ENCODE results near the gene STX8.

The STX8 gene

DNA sequence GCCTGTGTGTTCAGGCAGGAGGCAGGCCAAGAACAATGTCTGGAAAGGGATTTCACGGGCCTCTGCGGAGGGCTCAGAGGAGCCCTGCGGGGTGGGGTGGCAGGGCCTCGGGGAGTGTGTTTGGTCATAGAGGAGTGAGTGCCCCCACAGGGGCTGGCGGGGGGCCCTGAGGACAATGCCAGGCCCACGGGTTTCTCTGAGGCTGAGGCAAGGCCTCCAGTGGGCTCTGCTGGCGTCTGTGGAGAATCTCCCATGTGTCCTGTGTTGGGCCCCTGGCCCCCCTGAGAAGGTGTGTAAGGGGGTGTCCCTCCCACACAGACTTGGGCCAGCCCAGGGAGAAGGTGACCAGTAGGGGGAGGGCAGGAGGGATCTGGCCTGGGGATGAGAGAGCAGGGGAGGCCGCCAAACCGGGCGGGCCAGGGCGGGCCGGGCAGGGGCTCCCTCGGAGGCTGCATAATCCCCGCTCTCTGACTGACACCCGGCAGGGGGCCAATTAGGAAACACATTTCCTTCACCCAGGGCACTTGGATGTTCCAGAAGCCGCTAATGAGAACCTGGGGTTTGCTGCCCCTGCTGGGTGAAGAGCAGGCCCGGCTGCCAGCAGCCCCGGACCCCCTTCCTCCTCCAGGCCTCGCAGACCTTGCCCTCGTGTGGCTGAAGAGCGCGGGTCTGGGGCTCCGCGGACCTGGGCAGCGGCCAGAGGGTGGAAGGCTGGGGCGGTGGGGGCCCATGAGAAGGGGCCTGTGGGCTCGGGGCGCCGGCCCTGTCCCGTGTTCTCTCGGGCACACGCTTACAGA, 350.1 kb downstream of the STX8 start:
- DNase-seq (ENCODE audit: low read depth) = no peak

DNA sequence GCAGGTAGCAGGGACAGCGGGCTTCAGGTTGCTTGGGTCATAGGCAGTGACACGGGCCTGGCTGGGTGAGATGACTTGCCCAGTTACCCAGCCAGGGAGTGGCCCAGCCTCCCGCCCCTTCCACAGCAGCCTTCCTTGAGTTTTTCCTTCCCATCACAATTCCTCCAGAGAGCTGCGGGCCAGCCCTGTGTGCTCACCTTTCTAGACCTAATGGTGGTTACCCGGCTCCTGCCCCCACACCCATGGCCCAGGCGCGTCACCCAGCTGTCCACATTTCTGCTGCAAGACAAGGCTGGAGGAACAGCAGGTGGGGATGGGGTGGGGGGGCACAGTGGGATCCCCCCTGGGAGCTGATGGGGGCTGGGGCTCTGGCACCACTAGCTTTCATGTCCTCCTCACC, 351.1 kb downstream of the STX8 start:
- no peak for DNase-seq (ENCODE audit: low read depth)

DNA sequence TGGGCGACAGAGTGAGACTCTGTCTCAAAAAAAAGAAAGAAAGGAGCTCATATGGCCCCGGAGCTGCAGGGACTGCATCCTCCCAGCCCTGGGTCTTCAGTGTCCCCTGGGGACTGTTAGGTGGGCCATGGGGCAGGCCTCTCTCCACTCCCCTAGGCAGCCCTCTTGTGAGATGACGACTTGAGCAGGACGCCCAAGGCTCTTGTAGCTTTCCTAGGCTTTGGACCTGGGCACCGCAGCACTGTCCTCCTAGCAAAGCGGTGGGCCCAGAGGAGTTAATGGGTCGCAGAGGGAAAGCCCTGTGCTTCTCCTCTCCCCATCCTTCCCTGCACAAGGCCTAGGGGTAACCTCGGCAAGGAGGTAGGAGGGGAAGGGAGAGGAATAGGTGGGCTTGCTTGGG, 352.1 kb downstream of the STX8 start:
- DNase-seq (ENCODE audit: low read depth) = no peak

DNA sequence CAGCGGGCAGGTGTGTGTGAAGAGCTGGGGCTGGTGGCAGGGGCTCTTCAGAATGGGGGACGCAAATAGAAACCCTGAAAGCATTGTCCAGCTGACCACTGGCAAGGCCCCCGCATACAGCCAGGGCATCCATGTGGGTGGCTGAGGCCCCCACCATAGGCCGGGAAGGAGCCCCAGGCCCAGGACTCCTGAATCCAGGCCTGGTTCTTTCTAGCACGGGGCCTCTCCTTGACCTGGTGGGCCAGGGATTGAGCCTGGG, 353.8 kb downstream of the STX8 start:
- no peak for DNase-seq (ENCODE audit: low read depth)

GRCh38 chr17:9221147-9221921, 354.3 kb downstream of the STX8 start:
- DNase-seq (ENCODE audit: low read depth) = no peak

DNA sequence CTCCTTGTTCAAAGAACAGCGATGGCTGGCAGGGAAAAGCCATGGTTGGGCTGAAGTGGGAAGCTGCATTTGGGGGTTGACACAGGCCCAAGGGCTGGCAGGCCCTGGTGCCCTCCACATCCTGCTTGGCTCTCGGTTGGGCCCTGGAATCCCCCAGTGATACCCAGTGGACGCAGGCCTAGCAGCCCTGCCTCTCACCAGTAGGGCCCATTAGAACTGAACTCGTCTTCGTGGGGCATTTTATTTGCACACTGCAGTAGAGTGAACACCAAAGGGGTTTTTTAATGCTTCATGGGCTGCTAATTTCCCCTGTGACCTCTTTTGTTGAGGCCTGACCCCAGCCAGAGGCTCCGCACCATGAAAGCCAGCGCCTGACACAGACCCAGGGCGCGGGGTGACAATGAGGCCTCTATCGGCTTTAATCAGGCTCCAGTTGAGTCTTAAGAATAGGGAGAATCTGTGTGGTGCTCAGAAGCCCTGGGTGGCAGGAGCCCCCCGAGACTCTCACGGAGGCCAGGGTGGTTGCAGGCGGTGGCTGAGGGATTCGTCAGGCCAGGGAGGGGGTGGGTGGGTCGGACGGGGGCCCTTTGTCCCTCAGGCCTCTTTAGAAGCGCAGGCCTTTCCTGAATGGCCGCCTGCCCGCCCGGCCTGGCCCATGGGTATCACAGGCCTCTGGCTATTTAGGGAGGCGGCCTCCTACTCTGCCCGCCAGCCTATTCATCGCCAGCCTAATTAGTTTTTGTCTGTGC, 355.0 kb downstream of the STX8 start:
- no peak for DNase-seq (ENCODE audit: low read depth)

DNA sequence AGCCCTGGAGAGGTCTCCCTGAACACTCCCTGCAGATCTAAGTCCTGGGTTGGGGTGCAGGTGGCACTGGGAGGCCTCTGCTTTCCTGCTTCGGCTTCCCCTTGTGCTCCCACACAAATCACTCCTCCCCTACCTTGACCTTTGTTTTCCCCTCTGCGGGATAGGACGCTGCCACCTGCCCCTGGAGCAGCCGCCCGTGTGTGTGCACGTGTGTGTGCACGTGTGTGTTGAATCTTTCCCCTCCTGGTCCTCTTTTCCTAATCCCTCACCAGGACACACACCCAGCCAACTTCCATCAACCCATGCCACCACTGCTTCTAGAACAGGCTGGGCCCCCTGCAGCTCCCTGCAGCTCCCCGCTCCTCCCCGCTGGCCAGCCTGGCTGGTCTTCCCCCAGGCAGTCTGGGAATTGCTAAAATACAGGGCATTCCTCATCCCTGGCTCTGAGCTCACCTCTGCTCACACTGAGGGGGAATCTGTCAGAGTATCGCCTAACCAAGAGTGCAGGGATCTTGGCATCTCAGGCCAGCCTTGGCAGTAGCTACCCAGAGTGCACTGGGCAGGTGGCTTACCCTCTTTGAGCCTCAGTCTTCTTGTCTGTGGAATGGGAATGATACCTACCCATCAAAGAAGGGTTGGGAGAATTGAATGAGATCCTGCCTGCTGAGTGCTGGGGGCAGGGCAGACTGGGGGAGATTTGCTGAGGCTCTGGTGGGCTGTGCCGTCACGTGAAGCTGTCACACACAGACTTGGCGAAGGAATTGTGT, 355.8 kb downstream of the STX8 start:
- DNase-seq (ENCODE audit: low read depth) = no peak

DNA sequence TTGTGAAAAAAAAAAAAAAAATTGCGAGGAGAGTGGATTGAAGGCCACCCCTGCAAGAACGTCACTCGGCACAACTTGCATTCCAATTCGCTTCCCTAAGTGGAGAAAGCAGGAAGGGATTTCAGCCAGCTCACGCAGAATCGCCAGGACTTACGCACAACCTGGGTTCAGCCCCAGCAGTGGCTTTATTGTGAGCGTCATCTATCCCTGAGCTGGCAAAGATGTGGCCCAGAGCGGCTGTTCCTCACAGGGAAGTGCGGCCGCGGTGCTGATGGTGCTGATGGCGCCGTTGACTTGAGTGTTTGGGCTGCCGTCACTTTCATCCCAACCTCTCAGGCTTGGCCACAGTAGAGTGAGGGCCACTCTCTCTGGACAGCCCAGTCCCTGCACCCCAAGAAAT, 356.7 kb downstream of the STX8 start:
- no peak for DNase-seq (ENCODE audit: low read depth)

DNA sequence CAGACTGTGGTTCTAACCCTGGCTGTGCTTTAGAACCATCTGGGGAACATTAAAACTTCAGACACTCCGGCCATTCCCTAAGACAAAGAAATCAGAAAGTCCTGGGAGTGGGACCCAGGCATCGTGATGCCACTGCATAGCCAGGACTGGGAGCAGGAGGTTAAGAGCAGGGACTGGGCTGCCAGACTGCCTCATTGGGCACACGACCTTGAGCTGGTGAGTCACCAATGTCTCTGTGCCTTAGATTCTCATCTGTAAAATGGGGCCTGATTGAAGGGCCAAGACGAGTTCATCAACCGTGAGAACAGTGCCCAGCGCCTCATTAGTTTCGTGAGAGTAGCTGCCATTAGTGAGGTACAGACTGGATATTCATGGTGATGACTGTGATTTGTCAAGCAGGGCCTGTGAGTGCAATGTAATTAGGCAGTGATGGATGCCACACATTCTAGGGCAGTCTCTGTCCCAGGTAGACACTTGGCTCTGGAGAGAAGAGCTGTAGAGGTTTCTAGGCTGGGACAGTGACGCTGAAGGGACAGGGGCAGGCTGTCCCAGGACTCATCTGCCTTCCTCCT, 357.5 kb downstream of the STX8 start:
- no peak for DNase-seq (ENCODE audit: low read depth)

GRCh38 chr17:9217151-9218056, 358.2 kb downstream of the STX8 start:
- no peak for DNase-seq (ENCODE audit: low read depth)

- DNase-seq (ENCODE audit: low read depth) = no peak
These were observed 360.2 kb downstream of the STX8 start for GRCh38 chr17:9215465-9215864.

DNA sequence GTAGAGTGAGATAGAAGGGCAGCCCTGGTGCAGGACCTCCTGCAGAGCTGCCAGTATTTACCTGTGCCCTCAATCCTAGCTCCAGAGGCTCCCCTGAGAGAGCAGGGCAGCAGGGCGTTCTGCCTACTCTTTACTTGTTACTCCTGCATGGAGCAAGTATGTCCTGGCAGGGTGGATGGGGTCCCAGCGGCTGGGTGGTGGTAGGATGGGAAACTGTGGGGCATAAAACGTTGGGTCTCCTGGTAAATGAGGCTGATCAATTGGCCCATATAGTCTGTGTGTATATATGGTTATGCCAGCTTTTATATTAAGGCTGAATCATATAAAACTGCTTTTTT, 362.3 kb downstream of the STX8 start:
- no peak for DNase-seq (ENCODE audit: low read depth)

- no peak for DNase-seq (ENCODE audit: low read depth)
These were observed 363.0 kb downstream of the STX8 start for GRCh38 chr17:9212376-9213302.

- no peak for DNase-seq (ENCODE audit: low read depth)
These were observed 364.4 kb downstream of the STX8 start for GRCh38 chr17:9211133-9211765.

GRCh38 chr17:9209781-9210370, 365.7 kb downstream of the STX8 start:
- DNase-seq (ENCODE audit: low read depth) = no peak

DNA sequence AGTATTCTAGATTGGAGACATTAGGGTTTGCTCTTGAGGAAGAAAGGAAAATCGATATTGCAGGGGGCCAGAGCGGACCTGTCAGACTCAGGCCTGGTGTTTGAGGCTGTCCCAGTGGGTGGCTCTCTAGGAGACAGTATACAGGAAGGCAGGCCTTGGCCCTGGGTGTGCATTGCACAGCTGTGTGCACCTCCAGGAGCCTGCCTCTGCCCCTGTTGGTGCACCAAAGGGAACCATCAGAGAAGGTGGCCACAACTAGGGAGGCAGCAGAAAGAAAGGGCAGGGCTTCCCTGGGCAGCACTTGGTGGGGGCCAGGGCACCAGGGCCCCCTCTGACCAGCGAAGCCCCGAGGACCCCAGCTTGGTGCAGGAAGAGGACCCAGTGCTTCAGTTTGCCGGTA, 366.3 kb downstream of the STX8 start:
- no peak for DNase-seq (ENCODE audit: low read depth)

GRCh38 chr17:9208381-9209105, 367.1 kb downstream of the STX8 start:
- no peak for DNase-seq (ENCODE audit: low read depth)

GRCh38 chr17:9206741-9207332, 368.8 kb downstream of the STX8 start:
- no peak for DNase-seq (ENCODE audit: low read depth)
